Measurements from ENCODE around the gene EGLN3.

DNA sequence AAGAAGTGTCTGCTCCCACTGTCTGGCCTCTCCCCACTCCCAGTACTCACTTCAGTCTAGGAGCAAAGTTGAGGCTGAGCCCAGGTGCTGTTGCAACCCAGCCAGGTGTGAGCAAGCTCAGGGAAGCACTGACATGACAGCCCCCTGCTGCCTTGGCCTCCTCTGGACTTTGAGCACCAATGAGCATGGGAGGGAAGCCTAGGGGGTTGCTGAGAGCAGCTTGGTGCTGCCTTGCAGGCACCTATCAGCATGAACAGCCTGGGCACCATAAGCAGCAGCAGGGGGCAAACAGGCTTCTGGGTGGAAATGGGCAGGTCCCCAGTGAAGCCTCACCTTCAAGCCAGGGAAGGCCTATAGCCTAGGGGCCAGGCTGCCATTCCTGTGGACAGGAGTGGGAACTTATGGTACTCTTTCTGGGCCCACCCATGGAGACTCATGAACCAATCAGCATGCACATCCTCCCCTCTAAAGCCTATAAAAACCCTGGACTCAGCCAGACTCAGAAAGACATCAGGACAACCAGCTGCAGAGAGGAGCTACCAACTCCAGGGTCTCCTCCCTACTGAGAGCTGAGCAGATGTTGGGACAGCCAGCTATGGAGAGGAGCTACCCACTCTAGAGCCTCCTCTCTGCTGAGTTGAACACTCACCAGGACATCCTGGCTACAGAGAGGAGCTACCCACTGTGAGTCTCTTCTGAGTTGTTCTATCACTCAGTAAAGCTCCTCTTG is 49.3 kb downstream of the EGLN3 start:
- TF ChIP-seq, protein P1, sequence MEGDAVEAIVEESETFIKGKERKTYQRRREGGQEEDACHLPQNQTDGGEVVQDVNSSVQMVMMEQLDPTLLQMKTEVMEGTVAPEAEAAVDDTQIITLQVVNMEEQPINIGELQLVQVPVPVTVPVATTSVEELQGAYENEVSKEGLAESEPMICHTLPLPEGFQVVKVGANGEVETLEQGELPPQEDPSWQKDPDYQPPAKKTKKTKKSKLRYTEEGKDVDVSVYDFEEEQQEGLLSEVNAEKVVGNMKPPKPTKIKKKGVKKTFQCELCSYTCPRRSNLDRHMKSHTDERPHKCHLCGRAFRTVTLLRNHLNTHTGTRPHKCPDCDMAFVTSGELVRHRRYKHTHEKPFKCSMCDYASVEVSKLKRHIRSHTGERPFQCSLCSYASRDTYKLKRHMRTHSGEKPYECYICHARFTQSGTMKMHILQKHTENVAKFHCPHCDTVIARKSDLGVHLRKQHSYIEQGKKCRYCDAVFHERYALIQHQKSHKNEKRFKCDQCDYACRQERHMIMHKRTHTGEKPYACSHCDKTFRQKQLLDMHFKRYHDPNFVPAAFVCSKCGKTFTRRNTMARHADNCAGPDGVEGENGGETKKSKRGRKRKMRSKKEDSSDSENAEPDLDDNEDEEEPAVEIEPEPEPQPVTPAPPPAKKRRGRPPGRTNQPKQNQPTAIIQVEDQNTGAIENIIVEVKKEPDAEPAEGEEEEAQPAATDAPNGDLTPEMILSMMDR (conservative IDR thresholded peaks at IDR 0.05; ENCODE audit: low read length) = no peak
- no peak for TF ChIP-seq EZH2phosphoT487 (IDR thresholded peaks at IDR 0.05; ENCODE audit: borderline replicate concordance)
